GM12891 (cell line): ENCODE results near the gene NELL2.

ENCODE experiments used
- POLR2A ChIP-seq: IDR thresholded peaks from 2 replicates; pipeline ENCODE4 v1.6.1; 2011; ENCODE audit warnings: low read depth, low read length, control low read depth
- POLR2AphosphoS5 ChIP-seq: IDR thresholded peaks from 2 replicates; pipeline ENCODE4 v1.6.1; 2011; ENCODE audit warnings: low read depth, low read length, control low read depth
- TAF1 ChIP-seq: IDR thresholded peaks from 2 replicates; pipeline ENCODE4 v1.6.1; 2011; ENCODE audit warnings: low read depth, low read length, control low read depth

- TF ChIP-seq POLR2AphosphoS5 (no peak), POLR2A (no peak), TAF1 (no peak)
Measured at GRCh38 chr12:44611538-44611937, 264.6 kb downstream of the NELL2 start.
